CD1c-positive myeloid dendritic cell (primary cell): ENCODE measurements around the gene BTBD3.

Source experiments
- DNase-seq: peaks from one replicate; pipeline ENCODE4 v3.0.0-alpha.2; 2016; ENCODE audit errors: extremely low spot score

BTBD3 gene

DNA sequence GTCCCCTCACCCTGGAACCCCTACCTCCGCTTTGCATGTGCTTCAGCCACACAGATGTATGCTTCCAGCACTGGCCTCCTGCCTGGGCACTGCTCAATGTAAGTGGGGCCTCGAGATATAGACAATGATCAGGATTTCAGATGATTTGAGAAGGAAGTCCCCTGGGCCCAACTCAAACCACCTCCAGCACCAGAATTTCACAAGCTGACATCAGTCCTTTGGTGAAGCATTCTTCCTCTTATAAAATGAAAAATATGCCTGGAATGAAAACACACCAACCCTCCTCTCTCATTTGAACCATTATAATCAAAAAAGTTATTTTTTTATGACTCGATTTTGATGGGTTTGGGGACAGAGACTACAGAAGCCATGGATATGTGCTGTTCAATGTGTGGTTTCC, 48.5 kb downstream of the BTBD3 start:
- no peak for DNase-seq

DNA sequence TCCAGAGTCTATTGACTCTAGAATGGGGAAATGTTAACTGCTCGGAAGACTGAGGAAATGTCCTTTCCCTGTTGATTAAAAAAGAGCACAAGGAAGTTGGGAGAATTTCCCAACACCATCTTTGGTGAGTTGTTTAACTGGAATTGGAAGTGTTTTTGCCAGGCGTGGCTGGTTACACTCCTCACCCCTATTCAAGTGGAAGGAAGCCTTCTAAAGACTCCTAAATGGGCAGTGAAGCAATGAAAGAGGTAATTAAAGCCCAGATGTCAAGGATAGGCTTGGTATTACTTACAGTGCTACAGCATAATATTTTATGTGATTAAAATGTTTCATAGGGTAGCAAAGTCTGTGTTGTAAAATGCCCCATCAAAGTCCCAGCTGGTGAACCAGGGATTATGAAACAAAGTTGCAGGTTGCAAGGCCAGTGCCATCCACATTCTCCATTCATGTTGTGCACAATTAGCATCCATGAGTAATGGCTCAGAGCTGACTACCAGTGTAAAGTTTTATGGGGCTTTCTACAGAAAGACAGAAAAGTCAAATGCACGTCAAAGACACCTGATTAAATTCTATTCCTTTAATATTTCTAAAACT, 52.6 kb downstream of the BTBD3 start:
- no peak for DNase-seq

DNA sequence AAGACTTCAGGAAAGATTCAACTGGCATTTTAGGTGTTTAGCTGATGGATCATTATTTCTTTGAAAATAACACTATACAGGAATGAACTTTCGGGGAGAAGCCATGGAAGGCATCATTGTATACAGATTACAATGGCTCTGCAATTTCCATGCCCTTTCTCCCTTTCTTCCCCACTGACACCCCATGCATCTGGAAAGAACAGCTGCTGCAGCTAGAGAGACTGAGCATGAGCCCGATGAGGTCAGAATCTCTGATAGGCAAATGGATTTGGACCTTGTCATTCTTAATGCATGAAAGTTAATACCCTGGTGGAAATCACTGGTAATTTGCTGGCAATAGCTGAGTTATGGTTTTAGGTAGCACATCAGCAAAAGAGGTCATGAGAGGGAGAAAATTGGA, 54.8 kb downstream of the BTBD3 start:
- no peak for DNase-seq
